GM18870 (cell line): ENCODE measurements around the gene RRP8.

Source experiments
- ATAC-seq: cut with Tn5 transposase; IDR thresholded peaks from one replicate; pipeline ENCODE4 v1.9.1; 2021; ENCODE audit warnings: moderate library complexity; ENCODE audit not compliant: unreplicated experiment

The RRP8 gene

DNA sequence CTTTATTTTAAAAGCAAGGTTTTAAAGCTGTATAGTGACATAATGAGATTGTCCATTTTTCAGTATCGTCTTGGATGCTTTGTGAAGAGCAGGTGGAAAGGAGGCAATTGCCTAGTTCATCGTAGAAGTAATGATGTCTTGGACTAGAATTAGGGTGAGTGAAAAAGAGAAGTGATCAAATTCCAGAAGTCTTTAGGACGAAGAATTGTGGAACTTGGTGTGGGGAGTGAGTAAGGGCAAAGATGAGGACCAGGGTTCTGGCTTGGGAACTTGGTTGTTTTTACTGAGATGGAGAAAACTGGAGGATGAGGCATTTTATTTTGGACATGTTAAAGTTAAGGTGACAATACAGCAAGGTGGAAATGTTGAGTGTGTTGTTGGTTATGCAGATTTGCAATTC, 1.4 kb upstream of the RRP8 start:
- no peak for ATAC-seq

DNA sequence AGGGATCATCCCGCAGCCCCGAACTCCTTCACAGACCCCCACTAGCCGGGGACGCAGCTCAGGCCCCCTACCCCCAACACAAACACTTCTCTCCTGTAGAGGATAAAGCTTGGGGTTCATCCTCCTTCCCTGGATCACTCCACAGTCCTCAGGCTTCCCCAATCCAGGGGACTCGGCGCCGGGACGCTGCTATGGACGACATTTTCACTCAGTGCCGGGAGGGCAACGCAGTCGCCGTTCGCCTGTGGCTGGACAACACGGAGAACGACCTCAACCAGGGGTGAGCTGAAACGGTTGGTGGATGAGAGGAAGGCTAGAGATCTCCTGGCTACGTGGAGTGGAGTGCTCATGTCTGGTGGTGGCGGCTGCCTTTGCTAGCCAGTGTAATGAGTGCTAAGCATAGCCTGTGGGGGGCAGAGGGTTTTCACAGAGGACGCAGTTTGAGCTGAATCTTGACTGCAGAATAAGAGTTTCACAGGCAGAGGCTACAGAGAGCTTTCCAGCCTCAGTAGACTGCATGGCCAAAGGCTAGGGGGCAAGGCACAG, 738 bp upstream of the RRP8 start:
- peak; percentile 26 for ATAC-seq

DNA sequence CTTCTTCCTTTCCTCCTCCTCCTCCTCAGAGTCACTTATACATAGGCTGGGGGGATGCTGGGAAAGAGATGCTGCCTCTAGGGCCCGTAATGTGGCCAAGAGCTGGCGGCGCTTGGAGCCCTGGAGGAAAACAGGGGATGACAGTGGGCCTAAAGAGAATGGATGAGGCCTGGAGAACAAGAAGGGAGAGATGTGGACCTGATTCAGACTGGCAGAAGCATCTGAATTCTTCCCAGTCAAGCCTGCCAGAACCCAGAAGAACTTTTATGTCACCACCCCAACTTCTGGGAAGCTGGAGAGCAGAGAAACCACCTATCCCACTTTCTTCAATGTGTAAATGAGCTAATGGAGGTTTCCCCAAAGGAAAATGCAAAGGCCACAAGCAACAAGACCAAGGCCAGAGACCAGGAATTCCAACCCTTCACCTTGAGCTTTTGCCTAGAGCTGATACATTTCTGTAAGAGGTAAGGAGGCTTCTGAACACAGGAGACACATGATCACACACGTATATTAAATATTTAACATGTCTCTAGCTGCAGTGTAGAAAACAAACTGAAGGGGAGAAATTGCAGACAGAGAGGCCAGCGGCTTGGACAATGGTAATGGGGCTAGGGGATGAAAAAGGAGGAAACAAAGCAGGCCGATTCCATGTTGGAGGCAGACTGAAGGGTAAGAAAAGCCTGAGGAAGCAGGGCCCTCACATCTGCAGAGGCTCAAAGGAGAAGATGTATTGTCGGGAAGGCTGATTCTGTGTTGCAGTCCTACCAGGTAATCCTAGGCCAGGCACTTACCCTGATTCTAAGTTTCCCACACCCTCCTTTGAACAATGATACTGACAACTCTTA, 1.1 kb downstream of the RRP8 start:
- ATAC-seq: no peak

DNA sequence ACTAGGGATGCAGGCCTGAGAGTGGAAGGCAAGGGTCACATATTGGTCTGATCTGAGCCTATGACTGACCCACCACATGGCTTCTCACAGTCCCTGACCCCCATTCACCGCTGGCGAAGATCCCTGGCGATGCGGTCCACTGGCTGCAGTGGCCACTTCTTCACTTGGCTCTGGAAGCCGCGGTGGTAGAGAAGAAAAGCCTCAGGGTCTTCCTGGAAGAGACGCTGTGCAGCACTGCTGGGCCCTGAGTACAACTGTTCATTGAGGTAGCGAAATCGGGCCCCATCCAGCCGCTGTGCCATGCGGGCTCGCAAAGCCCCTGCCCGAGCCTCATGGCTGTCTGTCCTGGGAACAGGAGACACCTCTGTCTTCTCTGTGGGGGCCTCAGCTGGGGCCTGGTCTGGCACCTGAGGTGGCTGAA, 2.4 kb downstream of the RRP8 start:
- ATAC-seq: no peak

DNA sequence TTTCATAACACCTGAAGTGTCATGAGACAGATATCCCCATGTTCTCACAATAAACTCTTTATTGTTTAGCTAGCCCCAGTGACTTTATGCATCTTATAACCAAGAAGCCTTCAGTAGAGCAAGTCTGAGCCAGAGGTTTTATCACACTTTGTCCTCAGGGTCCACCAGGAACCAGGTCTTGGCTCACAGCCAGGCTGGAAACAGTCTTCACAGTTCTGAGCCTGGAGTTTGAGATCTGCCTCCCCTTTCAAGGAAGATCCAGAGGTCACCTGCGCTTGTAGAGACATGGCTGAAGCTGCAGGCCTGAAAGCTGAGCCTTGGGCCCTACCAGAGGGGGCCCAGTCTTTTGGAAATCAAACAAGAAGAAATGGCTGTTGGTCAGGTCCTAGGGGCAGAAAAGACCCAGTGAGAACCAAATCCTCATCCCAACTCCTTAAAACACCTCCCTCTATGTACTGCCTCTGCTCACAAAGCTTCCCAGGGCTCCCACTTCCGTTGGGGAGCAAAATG, 3.5 kb downstream of the RRP8 start:
- ATAC-seq: no peak

DNA sequence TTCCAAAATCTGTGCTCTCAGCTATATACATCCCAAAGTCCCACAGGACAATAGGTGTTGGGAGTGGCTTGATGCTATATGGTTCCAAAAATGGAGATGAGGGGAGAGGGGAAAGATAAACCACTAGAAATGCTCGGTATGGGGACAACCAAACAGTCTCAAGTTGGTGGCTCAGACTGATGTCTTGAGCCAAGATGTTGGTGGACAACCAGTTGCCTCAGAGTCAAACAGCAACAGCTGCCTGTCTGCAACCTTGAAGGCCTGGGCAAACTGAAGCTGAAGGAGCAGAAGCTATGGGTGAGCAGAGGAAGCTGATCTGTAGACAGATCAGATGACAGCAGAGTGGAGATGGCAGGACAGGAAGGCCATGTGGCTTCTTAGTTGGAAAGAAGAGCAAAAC, 4.0 kb downstream of the RRP8 start:
- no peak for ATAC-seq

DNA sequence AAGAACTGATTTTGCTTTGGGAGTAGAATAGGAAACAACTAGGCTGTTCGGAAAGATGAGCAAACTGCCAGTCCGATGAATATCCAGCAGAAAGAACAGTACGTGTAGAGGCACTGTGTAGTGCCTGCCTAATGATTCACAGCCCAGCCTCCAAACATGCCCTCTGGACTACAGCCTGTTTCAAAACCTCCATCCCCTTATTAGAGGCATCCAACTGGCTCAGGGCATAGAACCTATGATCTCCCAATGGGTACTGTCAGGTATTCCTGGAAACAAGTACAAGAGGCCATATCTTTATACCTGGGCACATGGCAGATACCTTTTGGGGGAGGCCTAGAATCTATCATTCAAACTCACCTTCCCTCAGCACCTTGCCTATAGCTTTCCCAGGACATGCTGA, 4.9 kb downstream of the RRP8 start:
- no peak for ATAC-seq

DNA sequence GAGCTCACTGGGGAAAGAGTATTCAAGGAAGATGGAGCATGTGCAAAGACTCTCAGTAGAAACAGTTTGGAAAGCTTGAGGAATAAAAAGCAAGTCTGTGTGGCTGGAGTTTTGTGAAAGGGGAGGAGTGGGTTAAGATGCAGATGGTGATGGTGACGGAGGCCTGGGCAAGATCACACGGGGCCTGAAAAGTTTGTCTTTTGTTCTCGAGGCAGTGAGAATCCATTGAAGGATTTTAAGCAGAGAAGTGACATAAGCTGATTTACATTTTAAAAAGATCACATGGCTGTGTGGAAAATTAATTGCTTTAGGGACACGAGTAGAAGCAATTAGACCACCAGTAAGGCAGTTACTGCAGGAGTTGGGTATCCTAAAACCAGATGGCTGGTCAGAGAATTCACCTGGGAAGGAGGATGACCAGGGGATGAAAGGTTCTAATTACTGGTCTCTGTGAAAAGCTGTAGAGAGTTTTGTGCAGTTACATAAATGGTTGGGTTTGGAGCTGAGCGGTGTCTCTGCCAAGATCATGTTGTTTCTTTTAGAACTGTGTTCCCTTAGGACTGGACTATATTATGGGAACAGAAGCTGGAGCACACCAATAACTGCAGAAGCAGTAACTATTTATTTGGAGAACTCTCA, 7.1 kb downstream of the RRP8 start:
- ATAC-seq: no peak

DNA sequence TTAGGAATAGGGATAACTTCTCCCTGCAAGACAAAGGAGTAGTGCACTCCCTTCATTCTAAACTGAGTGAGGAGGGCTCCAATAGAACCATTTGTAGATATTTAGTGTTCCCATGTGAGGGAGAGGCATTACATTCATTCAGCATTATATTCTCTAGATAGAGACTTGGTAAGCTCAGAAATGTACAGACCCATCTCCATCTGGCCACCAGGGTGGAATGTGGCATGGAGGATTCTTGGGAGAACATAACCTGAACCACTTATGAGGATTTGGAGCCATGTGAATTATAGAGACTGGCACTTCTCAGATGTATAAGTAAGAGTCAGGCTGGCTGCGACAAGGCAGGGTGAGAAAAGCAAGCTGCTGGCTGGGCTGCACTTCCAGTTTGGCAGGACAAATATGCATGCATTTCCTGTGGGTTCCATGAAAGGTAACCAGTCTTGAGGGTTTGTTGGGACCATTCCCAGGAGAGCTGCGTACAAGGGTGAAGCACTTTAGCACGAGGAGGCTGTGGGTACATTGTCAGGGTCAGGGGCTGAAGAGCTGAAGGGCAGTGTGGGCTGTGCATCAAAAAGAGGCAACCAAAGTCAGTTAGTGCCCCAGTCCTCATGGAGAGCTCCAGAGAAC, 9.2 kb downstream of the RRP8 start:
- ATAC-seq: no peak

DNA sequence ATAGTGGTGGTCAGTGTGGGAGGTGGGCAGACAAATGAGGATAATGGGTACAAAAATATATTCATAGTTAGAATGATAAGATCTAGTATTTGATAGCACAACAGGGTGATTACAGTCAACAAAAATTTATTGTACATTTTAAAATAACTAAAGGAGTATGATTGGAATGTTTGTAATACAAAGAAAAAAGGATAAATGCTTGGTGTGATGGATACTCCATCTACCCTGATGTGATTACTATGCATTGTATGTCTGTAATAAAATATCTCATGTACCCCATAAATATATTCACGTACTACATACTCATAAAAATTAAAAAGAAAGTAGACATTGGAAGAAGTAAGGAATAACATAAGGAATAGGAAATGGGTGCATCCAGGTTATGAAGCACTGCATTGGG, 15.4 kb downstream of the RRP8 start:
- ATAC-seq: no peak

DNA sequence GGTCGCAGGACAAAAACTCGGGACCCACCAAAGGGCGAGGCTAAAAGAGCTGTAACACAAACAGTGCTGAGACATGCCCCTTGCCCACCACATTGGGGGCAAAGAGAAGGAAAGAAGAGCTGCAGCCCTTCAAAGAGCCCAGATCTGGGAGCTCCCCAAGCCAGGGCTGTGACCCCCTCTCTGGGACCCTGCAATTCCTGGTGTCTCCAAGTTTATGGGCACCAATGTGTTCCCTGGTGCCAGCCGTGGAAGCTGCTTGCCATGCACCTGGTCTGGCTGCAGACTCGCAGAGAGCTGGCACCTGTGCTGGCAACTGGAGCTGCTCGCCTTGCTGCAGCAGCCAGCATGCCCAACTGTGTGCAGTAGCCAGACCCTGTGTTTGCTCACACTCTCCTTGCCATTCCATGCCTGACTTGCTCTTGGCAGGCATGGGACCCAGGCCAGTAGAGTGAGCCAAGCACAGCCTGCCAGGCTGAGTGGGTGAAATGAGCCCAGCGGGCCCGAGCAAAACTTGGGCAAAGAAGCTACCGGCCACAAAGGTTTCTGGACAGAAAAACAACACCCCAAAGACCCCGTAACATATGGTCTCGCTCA, 16.0 kb downstream of the RRP8 start:
- no peak for ATAC-seq

DNA sequence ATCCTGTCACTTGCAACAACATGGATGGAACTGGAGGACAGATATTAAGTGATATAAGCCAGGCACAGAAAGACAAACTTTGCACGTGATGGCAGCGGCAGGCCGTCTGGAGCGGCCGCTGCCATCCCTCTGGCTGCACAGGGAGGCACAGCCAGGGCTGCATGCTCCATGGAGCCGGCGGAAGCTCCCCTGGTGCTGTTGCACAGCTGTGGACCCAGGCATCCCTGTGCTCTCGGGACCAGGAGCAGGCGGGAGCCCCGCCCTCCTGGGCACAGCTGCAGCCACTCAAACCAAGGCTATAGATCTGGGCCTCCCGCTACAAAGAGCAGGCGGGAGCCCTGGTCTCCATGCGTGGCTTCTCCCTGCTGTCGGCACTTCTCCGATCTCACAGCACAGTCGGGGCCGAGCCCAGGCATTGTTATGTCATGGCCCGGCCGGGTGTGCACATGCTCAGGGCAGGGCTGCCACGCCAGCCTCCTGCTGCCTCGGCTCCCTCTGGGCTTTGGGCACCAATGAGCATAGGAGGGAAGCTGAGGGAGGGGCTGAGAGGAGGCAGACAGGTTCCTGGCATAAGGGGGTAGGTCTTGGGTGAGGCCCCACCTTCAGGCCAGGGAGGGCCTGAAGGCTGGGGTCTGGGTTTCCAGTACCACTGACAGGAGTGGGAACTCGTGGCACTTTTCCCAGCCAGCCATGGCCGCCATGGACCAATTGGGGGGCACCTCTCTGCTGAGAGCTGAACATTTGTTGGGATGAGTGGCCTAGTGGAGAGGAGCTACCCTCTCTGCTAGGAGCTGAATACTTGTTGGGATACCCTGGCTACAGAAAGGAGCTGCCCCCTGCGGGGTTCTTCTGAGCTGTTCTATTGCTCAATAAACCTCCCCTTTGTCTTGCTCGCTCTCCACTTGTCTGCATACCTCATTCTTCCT, 16.7 kb downstream of the RRP8 start:
- ATAC-seq: no peak

DNA sequence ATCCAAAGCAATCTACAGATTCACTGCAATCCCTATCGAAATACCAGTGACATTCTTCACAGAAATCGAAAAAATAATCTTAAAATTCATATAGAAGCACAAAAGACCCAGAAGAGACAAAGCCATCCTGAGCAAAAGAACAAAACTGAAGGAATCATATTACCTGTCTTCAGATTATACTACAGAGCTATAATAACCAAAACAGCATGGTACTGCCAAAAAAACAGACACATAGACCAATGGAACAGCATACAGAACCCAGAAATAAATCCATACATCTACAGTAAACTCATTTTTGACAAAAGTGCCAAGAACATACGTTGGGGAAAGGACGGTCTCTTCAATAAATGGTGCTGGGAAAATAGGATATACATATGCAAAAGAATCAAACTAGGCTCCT, 18.9 kb downstream of the RRP8 start:
- ATAC-seq: no peak

DNA sequence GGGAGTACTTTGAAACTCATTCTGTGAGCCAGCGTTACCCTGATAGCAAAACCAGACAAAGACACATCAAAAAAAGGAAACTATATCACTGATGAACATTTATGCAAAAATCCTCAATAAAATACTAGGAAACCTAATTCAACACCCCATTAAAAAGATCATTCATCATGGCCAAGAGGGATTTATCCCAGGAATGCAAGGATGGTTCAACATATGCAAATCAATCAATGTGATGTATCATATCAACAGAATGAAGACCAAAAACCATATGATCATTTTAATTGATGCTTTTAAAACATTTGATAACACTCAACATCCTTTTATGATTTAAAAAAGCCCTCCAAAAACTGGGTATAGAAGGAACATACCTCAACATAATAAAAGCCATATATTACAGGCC, 19.8 kb downstream of the RRP8 start:
- no peak for ATAC-seq

DNA sequence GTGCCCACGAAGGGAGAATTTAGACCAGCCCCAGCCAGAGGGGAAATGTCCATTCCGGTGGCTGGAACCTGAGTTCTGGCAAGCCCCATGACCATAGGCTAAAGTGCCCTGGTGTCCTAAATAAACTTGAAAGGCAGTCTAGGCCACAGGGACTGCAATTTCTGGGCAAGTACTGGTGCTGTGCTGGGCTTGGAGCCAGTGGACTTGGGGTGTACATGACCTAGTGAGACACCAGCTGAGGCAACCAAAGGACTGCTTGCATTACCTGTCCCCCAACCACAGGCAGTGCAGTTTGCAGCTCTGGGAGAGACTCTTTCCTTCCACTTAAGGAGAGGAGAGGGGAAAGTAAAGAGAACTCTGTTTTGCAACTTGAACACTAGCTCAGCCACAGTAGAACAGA, 23.7 kb downstream of the RRP8 start:
- no peak for ATAC-seq

DNA sequence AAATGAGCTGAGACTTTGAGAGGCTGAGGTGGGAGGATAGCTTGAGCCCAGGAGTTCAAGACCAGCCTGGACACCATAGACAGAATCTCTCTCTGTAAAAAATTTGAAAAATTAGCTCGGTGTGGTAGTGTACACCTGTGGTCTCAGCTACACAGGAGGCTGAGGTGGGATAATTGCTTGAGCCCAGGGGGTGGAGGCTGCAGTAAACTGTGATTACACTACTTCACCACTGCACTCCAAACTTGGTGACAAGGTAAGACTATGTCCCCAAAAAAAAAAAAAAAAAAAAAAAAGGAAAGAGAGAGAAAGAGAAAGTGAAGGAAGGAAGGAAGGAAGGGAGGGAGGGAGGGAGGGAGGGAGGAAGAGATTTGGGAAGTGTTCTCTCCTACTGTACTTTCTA, 25.3 kb downstream of the RRP8 start:
- no peak for ATAC-seq

DNA sequence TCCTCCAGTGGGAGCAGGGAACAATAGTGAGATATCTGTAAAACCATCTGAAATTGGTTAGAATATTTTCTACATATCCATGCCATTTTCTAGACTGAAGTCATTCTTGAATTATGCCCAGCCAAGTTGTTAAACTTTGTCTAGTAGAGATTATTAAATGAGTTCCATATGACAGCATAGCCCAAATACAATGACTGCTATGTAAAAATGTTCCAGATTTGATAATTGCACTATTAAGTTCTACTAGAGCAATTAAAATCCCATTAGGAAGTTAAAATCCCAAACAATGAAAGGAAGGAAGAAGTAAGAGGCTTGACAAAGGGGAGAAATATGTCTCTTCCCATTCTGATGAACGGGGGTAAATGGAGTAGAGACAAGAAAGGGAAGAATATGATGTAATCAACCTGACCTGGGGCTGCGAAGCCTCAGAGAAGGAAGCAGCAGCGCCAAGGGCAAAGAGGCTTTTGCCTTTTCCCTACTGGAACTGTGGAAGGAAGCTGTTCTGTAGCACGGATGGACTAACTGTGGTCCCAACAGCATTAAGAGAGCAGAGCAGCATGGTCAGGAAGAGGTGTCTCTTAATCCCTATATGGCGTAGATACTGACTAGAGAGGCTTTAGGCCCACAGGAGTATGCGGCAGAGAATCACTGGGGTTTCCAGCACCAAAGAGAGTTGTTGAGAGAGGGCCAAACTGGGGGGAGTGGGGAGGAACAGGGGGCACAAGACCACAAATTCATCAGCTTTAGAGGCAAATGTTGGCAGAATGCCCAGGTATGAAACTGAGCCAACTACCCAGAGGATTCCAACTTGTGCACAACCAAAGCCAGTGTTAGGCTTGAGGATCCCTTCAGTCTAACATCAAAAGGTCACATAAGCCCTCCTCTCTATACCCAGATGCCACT, 26.7 kb downstream of the RRP8 start:
- ATAC-seq: no peak

DNA sequence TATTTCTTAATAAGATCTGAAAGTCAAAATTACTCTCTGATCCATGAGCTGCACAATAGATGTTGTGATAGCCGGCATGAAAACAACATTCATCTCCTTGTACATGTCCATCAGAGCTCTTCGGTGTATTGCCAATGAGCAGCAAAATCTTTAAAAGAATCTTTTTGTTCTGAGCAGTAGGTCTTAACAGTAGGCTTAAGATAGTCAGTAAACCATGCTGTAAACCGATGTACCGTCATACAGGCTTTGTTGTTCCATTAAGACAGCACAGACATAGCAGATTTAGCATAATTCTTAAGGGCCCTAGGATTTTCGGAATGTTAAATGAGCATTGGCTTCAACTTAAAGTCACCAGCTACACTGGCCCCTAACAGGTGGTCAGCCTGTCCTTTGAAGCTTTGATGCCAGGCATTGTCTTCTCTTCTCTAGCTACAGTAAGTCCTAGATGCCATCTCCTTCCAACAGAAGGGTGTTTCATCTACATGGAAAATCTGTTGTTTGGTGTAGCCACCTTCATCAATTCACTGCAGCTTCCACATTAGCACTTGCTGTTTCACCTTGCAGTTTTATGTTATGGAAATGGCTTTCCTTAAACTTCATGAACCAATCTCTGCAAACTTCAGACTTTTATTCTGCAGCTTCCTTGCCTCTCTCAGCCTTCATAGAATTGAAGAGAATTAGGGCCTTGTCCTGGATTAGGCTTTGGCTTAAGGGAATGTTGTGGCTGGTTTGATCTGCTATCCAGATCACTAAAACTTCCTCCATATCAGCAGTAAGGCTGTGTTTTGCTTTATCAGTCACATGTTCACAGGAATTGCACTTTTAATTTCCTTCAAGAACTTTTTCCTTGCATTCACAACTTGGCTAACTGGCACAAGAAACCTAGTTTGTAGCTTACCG, 28.4 kb downstream of the RRP8 start:
- ATAC-seq: no peak
